Stromal cell of bone marrow (primary cell): Measurements from ENCODE around the gene CARS1.
A peak's percentile ranks its signal among the peaks of the same experiment; 100 is the strongest.

Source experiments
- DNase-seq: peaks from one replicate; pipeline ENCODE4 v3.0.0-alpha.2; 2012; ENCODE audit warnings: low read depth

Gene CARS1

DNA sequence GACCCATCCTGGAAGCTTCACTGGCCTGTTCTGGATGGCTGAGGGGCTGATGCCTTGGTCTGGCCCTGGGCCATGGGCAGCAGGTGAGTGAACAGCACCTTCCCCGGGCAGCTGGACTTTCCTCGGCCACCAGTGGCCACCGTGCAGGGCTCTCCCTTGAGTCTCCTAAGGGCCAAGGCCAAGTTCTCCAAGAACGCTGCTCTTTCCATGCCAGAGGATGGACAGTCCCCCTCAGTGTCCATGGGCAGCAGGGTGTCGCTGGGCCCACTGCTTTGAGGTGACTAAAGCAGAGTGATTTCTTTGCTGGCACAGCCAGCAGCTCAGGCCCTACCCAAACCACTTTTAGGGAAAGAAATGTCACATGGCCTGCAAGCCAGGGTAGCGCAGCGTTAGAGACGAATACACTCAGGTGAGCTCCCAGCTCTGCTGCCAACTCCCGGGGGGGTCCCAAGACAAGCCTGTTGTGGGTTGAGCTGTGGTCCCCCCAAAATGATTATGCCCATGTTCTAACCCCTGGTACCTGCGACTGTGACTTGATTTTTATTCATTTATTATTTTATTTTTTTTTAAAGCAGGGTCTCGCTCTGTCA lies 3.3 kb upstream of the CARS1 start:
- no peak for DNase-seq

GRCh38 chr11:3058753-3059664 lies 1.8 kb upstream of the CARS1 start:
- DNase-seq, result peak; percentile 79

DNA sequence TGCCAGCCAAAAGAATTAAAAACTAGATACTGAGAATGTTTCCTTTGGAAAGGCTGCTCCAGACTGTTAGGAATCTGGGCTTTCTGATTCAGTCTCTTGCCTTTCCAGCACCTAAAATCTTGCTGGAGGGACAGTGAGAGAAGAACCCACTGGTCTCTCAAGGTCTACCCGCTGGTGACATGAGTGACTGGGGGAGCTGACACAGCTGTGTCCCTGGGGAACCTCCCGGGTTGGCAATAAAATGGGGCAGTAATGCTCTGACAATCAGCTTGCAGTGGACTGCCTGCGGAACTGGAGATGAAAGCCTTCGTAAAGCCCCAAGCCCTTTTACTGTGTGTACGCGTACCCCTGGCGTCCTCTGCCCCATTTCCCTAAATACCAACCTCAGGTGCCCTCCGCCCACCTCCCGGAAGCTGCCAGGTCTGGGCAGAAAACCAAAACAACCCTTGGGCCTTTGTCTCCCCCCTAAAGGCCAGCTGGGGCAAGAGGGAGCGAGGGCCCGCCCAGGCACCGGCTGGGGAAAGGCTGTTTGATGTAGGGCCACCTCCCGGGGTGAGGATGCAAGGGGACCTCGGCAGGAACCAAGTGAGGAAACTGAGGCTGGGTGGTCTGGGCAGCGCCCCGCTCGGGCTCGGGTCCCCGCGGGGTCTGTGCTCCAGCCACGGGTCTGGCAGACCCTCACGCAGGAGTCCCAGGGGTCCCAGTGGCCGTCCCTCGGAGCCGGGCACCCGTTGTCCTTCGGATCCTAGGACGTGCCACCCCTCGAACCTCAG lies 741 bp downstream of the CARS1 start:
- DNase-seq, result no peak

GRCh38 chr11:3055891-3056290 lies 1.3 kb downstream of the CARS1 start:
- DNase-seq, result no peak

- no peak for DNase-seq
Observed at GRCh38 chr11:3052567-3052966, 4.7 kb downstream of the CARS1 start.

DNA sequence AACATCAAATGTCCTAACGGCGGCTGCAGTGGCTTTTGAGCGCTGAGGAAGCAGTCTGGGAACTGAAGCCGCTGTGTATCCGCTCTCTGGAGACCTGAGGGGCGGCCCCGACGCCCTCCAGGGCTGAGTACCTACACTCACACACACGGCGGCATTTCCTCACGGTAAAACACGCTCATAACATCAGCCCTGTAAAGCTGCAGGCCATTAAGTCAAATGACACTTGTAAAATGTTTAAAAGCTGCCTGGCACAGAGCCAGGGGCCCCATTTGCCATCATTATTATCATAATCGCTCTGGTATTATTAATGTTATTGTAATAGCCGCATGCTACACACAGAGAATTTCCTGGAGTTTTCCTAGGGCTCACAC lies 5.1 kb downstream of the CARS1 start:
- DNase-seq, result no peak

- DNase-seq, result no peak
Observed at GRCh38 chr11:3051196-3052108, 5.8 kb downstream of the CARS1 start.

DNA sequence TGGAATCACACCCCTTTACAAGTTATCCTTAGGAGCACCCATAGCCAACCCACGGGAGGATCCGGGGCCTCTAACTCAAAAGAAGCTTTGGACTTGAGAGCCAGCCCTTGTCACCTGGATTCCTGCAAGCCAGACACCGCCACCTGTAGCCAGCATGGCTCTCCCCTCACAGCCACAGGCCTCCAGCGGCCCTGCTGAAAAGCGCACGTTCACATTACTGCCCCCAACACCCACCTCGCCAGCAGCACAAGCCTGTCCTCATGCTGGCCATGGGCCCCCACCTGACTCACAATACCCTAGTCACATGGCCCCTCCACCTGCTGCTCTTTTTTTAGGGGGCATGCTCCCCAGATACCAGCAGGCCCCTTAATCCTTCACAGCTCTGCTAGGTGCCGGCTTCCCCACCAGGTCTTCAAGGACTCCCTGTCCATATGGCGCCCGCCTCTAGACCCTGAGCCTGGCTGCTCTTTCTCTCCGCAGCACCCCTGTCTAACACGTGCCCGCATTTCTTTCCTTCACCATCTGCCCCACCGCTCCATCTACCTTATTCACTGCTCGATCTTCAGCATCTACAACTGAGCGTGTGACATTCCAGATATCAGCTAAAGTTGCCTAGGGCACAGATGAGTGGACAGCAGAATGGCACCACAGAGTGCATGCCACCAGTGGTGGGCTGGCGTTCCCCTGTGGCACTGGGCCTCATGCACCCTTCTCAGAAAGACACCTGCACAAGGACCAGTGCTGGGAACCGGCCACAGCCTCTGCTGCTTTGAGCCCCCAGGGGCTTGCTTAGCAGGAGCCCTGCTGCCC lies 6.6 kb downstream of the CARS1 start:
- no peak for DNase-seq

DNA sequence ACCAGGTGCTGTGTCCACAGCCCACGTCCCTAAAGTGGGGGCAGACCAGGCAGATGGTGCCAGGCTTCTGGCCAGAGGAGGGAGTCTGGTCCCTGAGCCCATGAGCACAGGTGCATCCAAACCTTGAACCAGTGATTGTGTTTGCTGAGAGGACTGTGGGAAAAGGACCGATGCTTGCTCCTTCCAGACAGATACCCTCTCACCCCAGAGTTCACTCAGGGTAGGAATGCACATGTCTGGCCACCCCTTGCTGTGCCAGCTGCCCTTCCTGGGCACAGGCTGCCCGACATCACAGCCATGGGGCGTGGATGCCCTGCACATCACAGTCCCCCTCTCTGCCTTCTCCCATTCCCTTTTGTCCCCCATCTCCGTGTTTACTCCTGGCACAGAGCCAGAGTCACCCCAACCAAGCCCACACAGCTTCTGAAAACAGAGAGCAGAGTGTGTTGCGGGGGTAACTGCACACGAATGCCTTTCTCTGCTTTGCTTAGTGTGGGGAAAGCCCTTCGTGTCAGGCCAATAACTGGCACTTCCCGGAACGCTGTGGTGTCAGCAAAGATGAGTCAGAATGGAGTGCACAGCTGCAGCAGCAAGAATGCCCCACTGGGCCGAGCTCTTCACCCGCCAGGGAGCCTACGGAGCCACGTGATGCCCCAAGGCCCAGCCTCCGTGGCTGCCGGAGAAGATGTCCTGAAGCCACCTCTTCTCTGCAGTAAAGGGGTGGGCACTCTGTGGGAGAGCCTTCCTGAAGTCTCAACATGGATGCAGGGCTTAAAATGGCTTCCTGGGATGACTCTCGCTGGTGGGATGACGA lies 7.6 kb downstream of the CARS1 start:
- peak; percentile 95 for DNase-seq

GRCh38 chr11:3047637-3048036 lies 9.6 kb downstream of the CARS1 start:
- no peak for DNase-seq

DNA sequence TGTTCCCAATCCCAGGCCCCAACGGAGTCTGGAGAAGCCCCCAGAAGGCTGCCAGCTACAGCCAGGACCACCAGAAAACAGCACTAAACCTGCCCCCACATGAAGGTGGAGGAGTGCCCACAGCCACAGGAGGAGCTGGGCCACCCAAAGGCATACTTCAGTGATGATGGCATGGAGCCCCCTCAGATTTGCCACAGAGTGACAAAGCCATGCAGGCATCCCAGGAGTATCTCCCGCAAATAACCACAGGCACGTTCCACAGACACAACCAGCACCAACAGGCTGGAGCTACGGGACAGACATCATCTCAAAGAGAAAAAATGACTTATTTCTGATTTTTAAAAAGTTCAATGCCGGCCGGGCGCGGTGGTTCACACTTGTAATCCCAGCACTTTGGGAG lies 10.6 kb downstream of the CARS1 start:
- DNase-seq, result no peak

DNA sequence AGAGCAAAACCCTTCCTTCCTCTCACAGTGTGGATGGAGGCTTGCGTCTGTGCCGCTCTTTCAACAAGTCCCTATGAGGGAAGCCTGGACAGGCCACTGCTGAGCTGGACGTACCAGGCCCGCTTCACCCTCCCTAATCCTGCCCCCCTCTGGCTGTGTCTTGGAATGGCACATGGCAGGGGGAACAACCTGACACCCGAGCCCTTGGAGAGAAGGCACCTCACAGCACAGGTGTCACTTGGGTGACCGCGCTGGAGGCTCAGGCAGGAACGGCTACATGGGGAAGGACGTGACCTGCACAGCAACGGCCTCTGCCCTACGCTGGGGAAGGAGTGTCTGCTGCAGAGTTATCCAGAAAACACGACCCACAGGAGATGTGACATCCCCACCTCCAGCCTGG lies 11.0 kb downstream of the CARS1 start:
- no peak for DNase-seq

GRCh38 chr11:3044915-3045314 lies 12.3 kb downstream of the CARS1 start:
- DNase-seq, result no peak

GRCh38 chr11:3044004-3044403 lies 13.2 kb downstream of the CARS1 start:
- DNase-seq, result no peak

GRCh38 chr11:3043315-3043871 lies 13.8 kb downstream of the CARS1 start:
- peak; percentile 47 for DNase-seq

DNA sequence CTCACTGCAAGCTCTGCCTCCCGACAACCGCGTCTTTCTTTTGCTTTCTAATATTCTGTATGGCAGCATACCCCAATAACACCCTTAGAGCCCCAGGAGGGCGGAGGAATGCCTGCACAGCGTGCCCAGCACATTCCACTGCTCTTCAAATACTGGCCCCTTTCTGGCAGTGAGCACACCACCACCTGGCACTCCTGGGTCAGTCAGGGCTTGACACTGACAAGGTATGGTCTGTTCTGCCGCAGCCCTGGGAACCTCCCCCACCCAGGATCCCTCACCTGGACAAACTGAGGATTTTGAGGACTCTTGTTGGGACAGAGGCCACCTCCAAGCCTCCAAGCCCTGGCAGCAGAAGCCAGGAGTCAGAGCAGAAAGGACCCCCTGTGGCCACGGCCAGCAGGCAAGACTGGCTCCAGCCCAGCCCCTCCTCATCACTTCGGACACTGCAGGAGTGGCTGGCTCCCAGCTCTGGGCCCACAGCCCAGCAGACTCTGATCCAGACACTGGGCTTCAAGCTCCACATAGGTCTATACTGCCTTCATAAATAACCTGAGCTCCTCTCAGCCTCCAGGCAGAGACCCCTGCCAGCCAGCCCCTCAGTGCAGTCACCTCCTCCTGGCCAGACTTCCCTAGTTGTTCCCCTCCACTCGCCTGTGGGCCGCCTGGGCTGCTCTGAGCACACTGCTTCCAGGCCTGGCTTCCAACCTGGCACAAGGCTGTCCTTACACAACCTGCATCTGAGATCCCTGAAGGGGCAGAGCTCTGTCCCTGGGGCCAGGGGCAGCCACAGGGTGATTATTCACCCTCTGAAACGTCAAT lies 14.5 kb downstream of the CARS1 start:
- DNase-seq, result no peak

GRCh38 chr11:3041699-3042441 lies 15.4 kb downstream of the CARS1 start:
- no peak for DNase-seq

DNA sequence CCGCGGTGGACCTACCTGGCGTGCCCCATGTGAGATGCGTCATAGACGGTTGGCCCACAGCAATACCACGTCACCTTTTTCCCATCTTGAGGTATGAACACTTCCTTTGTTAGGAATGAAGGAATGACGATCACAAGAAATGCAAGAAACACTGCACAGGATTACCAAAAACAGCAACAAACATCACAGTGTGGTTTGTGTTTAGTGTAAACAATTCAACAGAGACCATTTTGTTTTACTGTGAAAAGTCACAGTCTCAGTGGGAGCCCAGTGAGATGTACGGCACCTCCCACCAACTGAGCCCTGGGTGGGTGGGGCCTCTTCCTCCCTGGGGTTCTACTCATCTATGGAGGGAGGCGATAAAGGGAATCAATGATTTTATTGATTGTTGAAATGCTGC lies 16.3 kb downstream of the CARS1 start:
- DNase-seq, result no peak
